ENCODE results near the gene ARHGAP22.

Gene ARHGAP22

GRCh38 chr10:48523212-48523819 lies 81.6 kb downstream of the ARHGAP22 start:
- Histone ChIP-seq H3K27ac (ENCODE audit: low read length) (no peak overlapping the region), H3K9ac (ENCODE audit: low read length) (no peak overlapping the region), H3K4me1 (ENCODE audit: low read length) (no peaks in the 10 kb centered on the region), H3K9me2 (replicated peaks; ENCODE audit: insufficient read depth, low read length) (no peaks in the 10 kb centered on the region), H3K4me2 (ENCODE audit: low read depth, low read length) (no peak overlapping the region), H3K36me3 (replicated peaks; ENCODE audit: insufficient read depth, low read length) (no peaks in the 10 kb centered on the region), H2AFZ (ENCODE audit: low read length) (no peak overlapping the region), H3K9me3 (replicated peaks; ENCODE audit: insufficient read depth, low read length) (no peaks in the 10 kb centered on the region), H3F3A (ENCODE audit: insufficient read depth, low read length) (no peaks in the 10 kb centered on the region), H3K4me3 (ENCODE audit: low read length) (no peak overlapping the region), H3K27me3 (replicated peaks; ENCODE audit: insufficient read depth, low read length) (no peaks in the 10 kb centered on the region), H3K79me2 (ENCODE audit: low read length) (no peaks in the 10 kb centered on the region), H4K20me1 (ENCODE audit: insufficient read depth, low read length) (no peaks in the 10 kb centered on the region)
- no peak for DNase-seq
- no peak for TF ChIP-seq EZH2 (optimal IDR thresholded peaks at IDR 0.05; ENCODE audit: low read depth, low read length)
- TF ChIP-seq CTCF (IDR thresholded peaks at IDR 0.05; ENCODE audit: low read length): no peak
- TF ChIP-seq EZH2phosphoT487 (IDR thresholded peaks at IDR 0.05; ENCODE audit: low read length): no peak

DNA sequence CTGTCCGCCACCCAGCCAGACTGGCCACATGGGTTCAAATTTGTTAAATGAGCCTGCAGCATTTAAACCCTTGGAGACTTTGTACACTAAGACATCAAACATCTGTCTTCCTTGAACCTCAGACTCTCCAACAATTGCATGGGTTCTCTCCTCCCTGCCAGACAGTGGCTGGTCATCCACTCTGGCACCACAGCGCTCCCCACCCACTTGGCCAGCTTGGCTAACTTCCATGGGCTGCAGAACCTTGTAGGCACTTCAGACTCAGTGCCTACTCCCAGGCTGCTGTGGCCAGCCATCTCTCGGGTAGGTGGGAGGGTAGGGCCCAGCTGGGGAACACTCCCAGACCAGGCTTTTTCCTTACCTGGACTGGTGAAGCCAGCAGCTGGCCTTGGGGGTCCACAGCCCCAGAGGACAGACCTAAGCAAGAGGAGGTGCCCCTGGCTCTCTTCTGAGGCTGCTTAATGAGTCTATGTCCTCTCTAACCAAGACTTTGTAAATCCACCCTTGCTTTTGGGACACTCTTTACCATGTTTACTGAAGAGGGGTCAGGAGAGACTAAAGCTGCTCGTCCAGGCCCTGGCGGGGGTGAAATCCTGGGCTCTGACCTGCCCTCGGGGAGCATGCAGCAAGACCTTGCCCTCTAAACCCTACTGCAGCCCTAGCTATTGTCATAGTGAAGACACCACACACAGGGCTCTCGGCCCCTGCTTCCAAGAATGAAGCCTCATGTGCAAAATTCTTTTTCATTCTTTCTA lies 82.7 kb downstream of the ARHGAP22 start:
- no peaks in the 10 kb centered on the region for H3K9me3 ChIP-seq (replicated peaks; ENCODE audit: insufficient read depth, low read length)
- no peaks in the 10 kb centered on the region for H3K9me2 ChIP-seq (replicated peaks; ENCODE audit: insufficient read depth, low read length)
- no peaks in the 10 kb centered on the region for H3K79me2 ChIP-seq (ENCODE audit: low read length)
- H3F3A ChIP-seq (ENCODE audit: insufficient read depth, low read length): no peaks in the 10 kb centered on the region
- no peaks in the 10 kb centered on the region for H3K36me3 ChIP-seq (replicated peaks; ENCODE audit: insufficient read depth, low read length)
- no peak overlapping the region for H3K9ac ChIP-seq (ENCODE audit: low read length)
- no peak overlapping the region for H3K27ac ChIP-seq (ENCODE audit: low read length)
- H3K4me1 ChIP-seq (ENCODE audit: low read length): no peaks in the 10 kb centered on the region
- H3K4me3 ChIP-seq (ENCODE audit: low read length): no peak overlapping the region
- no peaks in the 10 kb centered on the region for H3K27me3 ChIP-seq (replicated peaks; ENCODE audit: insufficient read depth, low read length)
- H2AFZ ChIP-seq (ENCODE audit: low read length): no peak overlapping the region
- DNase-seq: no peak
- H4K20me1 ChIP-seq (ENCODE audit: insufficient read depth, low read length): no peaks in the 10 kb centered on the region
- H3K4me2 ChIP-seq (ENCODE audit: low read depth, low read length): no peak overlapping the region
- no peak for TF ChIP-seq EZH2 (optimal IDR thresholded peaks at IDR 0.05; ENCODE audit: low read depth, low read length)
- no peak for TF ChIP-seq CTCF (IDR thresholded peaks at IDR 0.05; ENCODE audit: low read length)
- no peak for TF ChIP-seq EZH2phosphoT487 (IDR thresholded peaks at IDR 0.05; ENCODE audit: low read length)

GRCh38 chr10:48520594-48520993 lies 84.3 kb downstream of the ARHGAP22 start:
- H3K4me3 ChIP-seq (ENCODE audit: low read length): no peak overlapping the region
- no peaks in the 10 kb centered on the region for H3K27me3 ChIP-seq (replicated peaks; ENCODE audit: insufficient read depth, low read length)
- H3F3A ChIP-seq (ENCODE audit: insufficient read depth, low read length): no peaks in the 10 kb centered on the region
- H3K9me3 ChIP-seq (replicated peaks; ENCODE audit: insufficient read depth, low read length): no peaks in the 10 kb centered on the region
- H3K27ac ChIP-seq (ENCODE audit: low read length): no peak overlapping the region
- DNase-seq: no peak
- H4K20me1 ChIP-seq (ENCODE audit: insufficient read depth, low read length): no peaks in the 10 kb centered on the region
- no peaks in the 10 kb centered on the region for H3K9me2 ChIP-seq (replicated peaks; ENCODE audit: insufficient read depth, low read length)
- TF ChIP-seq CTCF (IDR thresholded peaks at IDR 0.05; ENCODE audit: low read length) (no peak), EZH2 (optimal IDR thresholded peaks at IDR 0.05; ENCODE audit: low read depth, low read length) (no peak), EZH2phosphoT487 (IDR thresholded peaks at IDR 0.05; ENCODE audit: low read length) (no peak)
- H3K79me2 ChIP-seq (ENCODE audit: low read length): no peaks in the 10 kb centered on the region
- H3K4me1 ChIP-seq (ENCODE audit: low read length): no peaks in the 10 kb centered on the region
- no peak overlapping the region for H2AFZ ChIP-seq (ENCODE audit: low read length)
- H3K36me3 ChIP-seq (replicated peaks; ENCODE audit: insufficient read depth, low read length): no peaks in the 10 kb centered on the region
- H3K9ac ChIP-seq (ENCODE audit: low read length): no peak overlapping the region
- no peak overlapping the region for H3K4me2 ChIP-seq (ENCODE audit: low read depth, low read length)

Measured in MM.1S (cell line).